22Rv1 (cell line): Measurements from ENCODE around the gene CAMK4.

Experiments used
- H3K27ac ChIP-seq: fragments of 450-650 bp; 2 replicates; pipeline ENCODE4 v1.5.1; 2017
- ZFX ChIP-seq: fragments of 450-650 bp; IDR thresholded peaks from 2 replicates; pipeline ENCODE4 v1.6.1; 2017; ENCODE audit warnings: antibody characterized with exemption, borderline replicate concordance
- TF ChIP-seq, protein P1 (sequence below): fragments of 450-650 bp; IDR thresholded peaks from 2 replicates; pipeline ENCODE4 v1.5.1; 2017; ENCODE audit warnings: mild to moderate bottlenecking

The CAMK4 gene

DNA sequence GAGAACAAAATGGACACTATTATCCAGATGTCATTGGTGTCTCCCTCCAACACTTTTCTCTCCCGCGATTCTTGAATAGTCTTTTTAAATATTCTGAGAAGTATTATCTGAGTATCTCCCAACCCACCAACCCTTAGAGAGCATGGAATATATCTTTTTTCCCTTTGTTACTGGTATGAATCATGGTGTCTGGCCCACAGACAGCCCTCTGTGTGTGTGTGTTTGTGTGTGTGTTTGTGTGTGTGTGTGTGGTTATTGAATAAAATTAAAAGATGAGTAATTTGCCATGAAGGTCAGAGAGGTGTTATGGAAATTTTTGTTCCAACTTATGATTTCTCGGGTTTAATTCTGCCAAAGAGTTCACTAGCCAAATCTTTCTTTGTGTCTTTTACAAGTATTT is 47.7 kb downstream of the CAMK4 start:
- H3K27ac ChIP-seq: no peak overlapping the region
- TF ChIP-seq, protein P1, sequence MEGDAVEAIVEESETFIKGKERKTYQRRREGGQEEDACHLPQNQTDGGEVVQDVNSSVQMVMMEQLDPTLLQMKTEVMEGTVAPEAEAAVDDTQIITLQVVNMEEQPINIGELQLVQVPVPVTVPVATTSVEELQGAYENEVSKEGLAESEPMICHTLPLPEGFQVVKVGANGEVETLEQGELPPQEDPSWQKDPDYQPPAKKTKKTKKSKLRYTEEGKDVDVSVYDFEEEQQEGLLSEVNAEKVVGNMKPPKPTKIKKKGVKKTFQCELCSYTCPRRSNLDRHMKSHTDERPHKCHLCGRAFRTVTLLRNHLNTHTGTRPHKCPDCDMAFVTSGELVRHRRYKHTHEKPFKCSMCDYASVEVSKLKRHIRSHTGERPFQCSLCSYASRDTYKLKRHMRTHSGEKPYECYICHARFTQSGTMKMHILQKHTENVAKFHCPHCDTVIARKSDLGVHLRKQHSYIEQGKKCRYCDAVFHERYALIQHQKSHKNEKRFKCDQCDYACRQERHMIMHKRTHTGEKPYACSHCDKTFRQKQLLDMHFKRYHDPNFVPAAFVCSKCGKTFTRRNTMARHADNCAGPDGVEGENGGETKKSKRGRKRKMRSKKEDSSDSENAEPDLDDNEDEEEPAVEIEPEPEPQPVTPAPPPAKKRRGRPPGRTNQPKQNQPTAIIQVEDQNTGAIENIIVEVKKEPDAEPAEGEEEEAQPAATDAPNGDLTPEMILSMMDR: no peak
- TF ChIP-seq ZFX: no peak

- no peak for TF ChIP-seq ZFX
- TF ChIP-seq, protein P1: no peak
- no peak overlapping the region for H3K27ac ChIP-seq
Observed at GRCh38 chr5:111277061-111277460, 52.9 kb downstream of the CAMK4 start.

- H3K27ac ChIP-seq: no peak overlapping the region
- TF ChIP-seq, protein P1: peak; percentile 90
- TF ChIP-seq ZFX: no peak
Observed at GRCh38 chr5:111278858-111279504, 54.8 kb downstream of the CAMK4 start.

DNA sequence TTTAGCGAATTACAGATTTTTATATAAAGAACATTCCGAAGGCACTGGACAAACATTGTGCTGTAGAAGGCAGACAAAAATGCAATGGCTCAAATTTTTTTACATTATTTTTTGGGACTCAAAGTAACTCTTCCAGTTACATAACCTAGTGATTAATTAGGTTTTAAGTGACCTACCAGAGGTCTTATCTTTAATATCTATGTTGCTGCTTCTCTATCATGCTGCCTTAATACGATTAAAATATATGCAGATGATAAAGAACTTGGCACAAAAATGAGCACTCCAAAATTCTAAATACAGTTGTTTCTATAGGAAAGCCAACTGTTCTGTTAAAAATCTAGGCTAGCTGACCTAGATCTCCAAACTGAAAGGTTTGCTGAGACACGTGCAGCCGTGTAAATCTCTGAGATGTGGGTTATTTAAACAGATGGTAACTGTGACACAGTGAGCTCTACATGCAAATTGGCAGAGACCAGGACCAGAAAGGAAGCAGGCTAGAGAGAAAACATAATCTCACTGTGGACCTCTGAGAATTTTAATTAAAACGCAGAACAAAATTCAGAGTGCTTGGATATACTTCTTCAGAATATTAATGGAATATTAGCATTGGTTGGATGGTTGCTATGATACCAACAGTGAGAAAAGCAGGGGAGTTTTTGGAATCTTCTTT is 56.2 kb downstream of the CAMK4 start:
- TF ChIP-seq, protein P1: no peak
- TF ChIP-seq ZFX: no peak
- no peak overlapping the region for H3K27ac ChIP-seq

GRCh38 chr5:111282798-111283197 is 58.6 kb downstream of the CAMK4 start:
- H3K27ac ChIP-seq: no peak overlapping the region
- no peak for TF ChIP-seq ZFX
- TF ChIP-seq, protein P1: no peak

DNA sequence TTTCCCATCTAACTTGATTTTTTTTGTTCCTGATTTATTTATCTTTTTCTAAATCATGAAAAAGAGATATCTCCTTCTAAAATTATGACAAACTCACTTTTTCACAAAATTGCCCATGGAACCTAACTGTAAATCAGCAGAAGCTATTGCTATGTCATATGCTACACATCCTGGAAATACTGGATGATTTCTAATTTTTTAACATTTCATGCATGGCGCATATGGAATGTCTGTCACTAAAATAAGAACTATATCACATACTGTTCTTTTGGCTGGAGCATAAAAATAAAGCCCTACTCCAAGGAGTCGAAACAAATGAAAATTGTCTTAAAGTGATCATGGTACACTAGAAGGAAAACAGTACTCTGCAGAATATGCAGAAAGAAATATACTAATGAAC is 60.6 kb downstream of the CAMK4 start:
- TF ChIP-seq, protein P1: no peak
- TF ChIP-seq ZFX: no peak
- H3K27ac ChIP-seq: no peak overlapping the region

DNA sequence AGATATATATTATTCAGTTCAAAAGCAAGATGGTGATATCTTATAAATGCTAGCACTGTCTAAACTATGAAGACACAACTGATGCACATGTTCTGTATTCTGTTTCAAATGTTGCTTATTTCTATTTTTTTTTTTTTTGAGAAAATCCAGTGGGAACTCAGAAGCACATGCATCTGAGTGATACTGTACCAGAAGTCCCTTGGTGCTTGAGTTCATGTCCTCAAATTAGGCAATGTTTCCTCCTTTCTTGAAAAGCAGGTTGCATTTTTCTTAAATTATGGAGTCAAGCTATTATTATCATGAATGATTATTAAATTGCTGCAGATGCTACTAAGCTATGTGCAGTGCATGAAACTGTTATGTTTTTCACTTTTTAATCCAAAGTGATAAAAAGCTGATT is 70.4 kb downstream of the CAMK4 start:
- H3K27ac ChIP-seq: no peak overlapping the region
- TF ChIP-seq, protein P1: no peak
- no peak for TF ChIP-seq ZFX
